OCI-LY7 (cell line): ENCODE results near the gene SPOCK1. TPM values are rescaled to one million over a fixed set of nuclear protein-coding genes. Genes with fewer than 3 reads are reported as not detected.

ENCODE experiments used
- BruUV-seq: library from RNA; stranded (reverse); fragments of 400-500 nt; replicated peaks from 2 replicates; lab custom pipeline; 2021; lab: Mats Ljungman, UMichigan
- CTCF ChIA-PET: fragments of 300-600 bp; sonication (Branson Sonifier 250); formaldehyde crosslinking; loops from one replicate; lab custom pipeline; 2022; ENCODE audit warnings: antibody characterized with exemption; ENCODE audit not compliant: unreplicated experiment; lab: Charles Lee
- POLR2A ChIA-PET: fragments of 300-600 bp; sonication (Branson Sonifier 250); formaldehyde crosslinking; loops from one replicate; lab custom pipeline; 2022; ENCODE audit warnings: antibody characterized with exemption; lab: Charles Lee
- DNase-seq: peaks from one replicate; pipeline ENCODE4 v3.0.0-alpha.2; 2015; ENCODE audit warnings: low spot score
- H2AFZ ChIP-seq: fragments of 200-600 bp; sonication (generic), shearing (Covaris generic); 2 replicates; pipeline ENCODE4 v1.6.1; 2014; ENCODE audit warnings: mild to moderate bottlenecking, antibody characterized with exemption, low read length, moderate library complexity
- H3K27ac ChIP-seq: fragments of 200-600 bp; sonication (generic); 2 replicates; pipeline ENCODE4 v1.5.1; 2014; ENCODE audit warnings: mixed run types, low read depth, mild to moderate bottlenecking, moderate library complexity, low read length, inconsistent platforms; ENCODE audit not compliant: poor library complexity, severe bottlenecking
- H3K36me3 ChIP-seq: fragments of 200-600 bp; sonication (generic); 2 replicates; pipeline ENCODE4 v1.6.1; 2014; ENCODE audit warnings: mild to moderate bottlenecking, antibody characterized with exemption, low read length, moderate library complexity, mixed read lengths; ENCODE audit not compliant: insufficient read depth
- H3K4me1 ChIP-seq: fragments of 200-600 bp; sonication (generic); 2 replicates; pipeline ENCODE4 v1.5.1; 2014; ENCODE audit warnings: mild to moderate bottlenecking, low read length; ENCODE audit not compliant: insufficient read depth, poor library complexity, severe bottlenecking
- H3K4me2 ChIP-seq: fragments of 200-600 bp; sonication (generic); 2 replicates; pipeline ENCODE4 v1.6.1; 2014; ENCODE audit warnings: mild to moderate bottlenecking, low read length
- H3K4me3 ChIP-seq: fragments of 200-600 bp; sonication (generic); 2 replicates; pipeline ENCODE4 v1.5.1; 2014; ENCODE audit warnings: mild to moderate bottlenecking, low read depth, low read length; ENCODE audit not compliant: poor library complexity, severe bottlenecking
- H3K79me2 ChIP-seq: fragments of 200-600 bp; sonication (generic); 2 replicates; pipeline ENCODE4 v1.6.1; 2016; ENCODE audit warnings: low read depth, mild to moderate bottlenecking, low read length, moderate library complexity, mixed read lengths; ENCODE audit not compliant: insufficient read depth
- H3K9me2 ChIP-seq: fragments of 200-600 bp; sonication (generic); 2 replicates; pipeline ENCODE4 v1.6.1; 2016; ENCODE audit warnings: mild to moderate bottlenecking, low read length, mixed read lengths; ENCODE audit not compliant: insufficient read depth
- H3K9me3 ChIP-seq: fragments of 200-600 bp; sonication (generic); 2 replicates; pipeline ENCODE4 v1.6.1; 2014; ENCODE audit warnings: mild to moderate bottlenecking, mixed run types, low read length, mixed read lengths
- H4K20me1 ChIP-seq: fragments of 200-600 bp; sonication (generic); 2 replicates; pipeline ENCODE4 v1.6.1; 2014; ENCODE audit warnings: mild to moderate bottlenecking, antibody characterized with exemption, low read length, moderate library complexity, mixed read lengths; ENCODE audit not compliant: insufficient read depth
- EZH2phosphoT487 ChIP-seq: fragments of 200-600 bp; sonication (generic); IDR thresholded peaks from 2 replicates; pipeline ENCODE4 v1.6.1; 2018; ENCODE audit warnings: low read depth, borderline replicate concordance, mild to moderate bottlenecking, mixed run types, antibody characterized with exemption, low read length, moderate library complexity, mixed read lengths
- intact Hi-C: fragments of 100-400 bp; cut with micrococcal nuclease; formaldehyde crosslinking; loops from one replicate; pipeline ENCODE4 v1.10.0; 2022; ENCODE audit not compliant: unreplicated experiment
- total RNA-seq, 2 experiments: library from RNA; depleted of rRNA in 1 of 2; stranded (reverse); fragments of >200 nt in 1 of 2; shearing (Covaris generic) in 1 of 2; gene quantifications; 2 replicates each; pipeline ENCODE4 v1.2.3, GENCODE V29; 2014 to 2022
- TF ChIP-seq, protein P1 (sequence below): fragments of 200-600 bp; sonication (generic); conservative IDR thresholded peaks from 2 replicates; pipeline ENCODE4 v1.5.1; 2014; ENCODE audit warnings: mild to moderate bottlenecking, antibody characterized with exemption, low read length, moderate library complexity, mixed read lengths

Gene SPOCK1
- total RNA-seq, 2 experiments from 2014 or later = 0.29 to 1.5 TPM

DNA sequence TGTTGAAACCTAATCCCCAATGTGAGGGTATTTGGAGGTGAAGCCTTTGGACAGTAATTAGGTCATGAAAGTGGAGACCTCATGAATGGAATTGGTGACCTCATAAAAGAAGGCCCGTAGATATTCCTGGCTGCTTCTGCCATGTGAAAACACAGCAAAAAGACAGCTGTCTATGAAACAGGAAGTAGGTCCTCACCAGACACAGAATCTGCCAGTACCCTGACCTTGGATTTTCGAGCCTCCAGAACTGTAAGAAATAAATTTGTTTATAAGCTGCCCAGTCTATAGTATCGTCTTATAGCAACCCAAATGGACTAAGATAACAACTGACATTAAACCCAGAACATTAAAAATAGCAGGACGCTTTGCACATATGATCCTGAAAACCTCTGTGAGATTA, 371.1 kb downstream of the SPOCK1 start:
- ChIA-PET CTCF (interaction anchor here (0.7 kb wide), 1 partner anchor 9 kb away, joined by 3 read pairs; no protein-coding TSS in a partner anchor), POLR2A (interaction anchor here (1.0 to 1.3 kb wide), 3 partner anchors 8 to 24 kb away, joined by 3 to 4 read pairs (median 3); no protein-coding TSS in a partner anchor)
- H3K79me2 ChIP-seq = no peaks in the 10 kb centered on the region
- no peaks in the 10 kb centered on the region for H4K20me1 ChIP-seq
- no peak overlapping the region for H3K4me2 ChIP-seq
- BruUV-seq = no TSS peak
- no peaks in the 10 kb centered on the region; the same call in 1 of the 2 replicates for H3K36me3 ChIP-seq
- no peak for TF ChIP-seq EZH2phosphoT487
- TF ChIP-seq, protein P1, sequence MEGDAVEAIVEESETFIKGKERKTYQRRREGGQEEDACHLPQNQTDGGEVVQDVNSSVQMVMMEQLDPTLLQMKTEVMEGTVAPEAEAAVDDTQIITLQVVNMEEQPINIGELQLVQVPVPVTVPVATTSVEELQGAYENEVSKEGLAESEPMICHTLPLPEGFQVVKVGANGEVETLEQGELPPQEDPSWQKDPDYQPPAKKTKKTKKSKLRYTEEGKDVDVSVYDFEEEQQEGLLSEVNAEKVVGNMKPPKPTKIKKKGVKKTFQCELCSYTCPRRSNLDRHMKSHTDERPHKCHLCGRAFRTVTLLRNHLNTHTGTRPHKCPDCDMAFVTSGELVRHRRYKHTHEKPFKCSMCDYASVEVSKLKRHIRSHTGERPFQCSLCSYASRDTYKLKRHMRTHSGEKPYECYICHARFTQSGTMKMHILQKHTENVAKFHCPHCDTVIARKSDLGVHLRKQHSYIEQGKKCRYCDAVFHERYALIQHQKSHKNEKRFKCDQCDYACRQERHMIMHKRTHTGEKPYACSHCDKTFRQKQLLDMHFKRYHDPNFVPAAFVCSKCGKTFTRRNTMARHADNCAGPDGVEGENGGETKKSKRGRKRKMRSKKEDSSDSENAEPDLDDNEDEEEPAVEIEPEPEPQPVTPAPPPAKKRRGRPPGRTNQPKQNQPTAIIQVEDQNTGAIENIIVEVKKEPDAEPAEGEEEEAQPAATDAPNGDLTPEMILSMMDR = no peak
- intact Hi-C loops = no loop called here
- peaks cover 14% of the 10 kb centered on the region for H3K4me1 ChIP-seq
- 0 out of 2 replicates have a peak, but pooled peaks cover 6% of the 10 kb centered on the region for H3K9me3 ChIP-seq
- H2AFZ ChIP-seq = no peak overlapping the region
- no peak overlapping the region for H3K4me3 ChIP-seq
- no peaks in the 10 kb centered on the region for H3K9me2 ChIP-seq
- no peak overlapping the region for H3K27ac ChIP-seq
- DNase-seq = no peak

DNA sequence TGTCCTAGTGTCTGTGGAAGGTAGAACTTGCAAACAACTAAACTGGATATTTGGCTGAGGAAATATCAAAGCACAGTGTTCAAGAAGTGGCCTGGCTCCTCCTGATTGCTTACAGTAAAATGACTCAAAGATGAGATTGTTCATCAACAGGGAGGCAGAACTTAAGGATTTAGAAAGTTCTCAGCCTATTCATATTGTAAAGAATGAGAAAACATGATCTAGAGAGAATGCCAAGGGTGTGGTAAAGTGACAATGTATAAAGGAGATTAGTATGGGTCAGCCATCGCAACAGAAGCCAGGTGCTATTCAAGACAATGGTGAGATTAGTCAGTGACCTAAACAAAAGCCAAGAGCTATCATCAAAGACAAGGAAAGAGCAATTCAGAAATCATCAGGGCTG, 372.3 kb downstream of the SPOCK1 start:
- intact Hi-C loops = no loop called here
- H3K9me3 ChIP-seq = 0 out of 2 replicates have a peak, but pooled peaks cover 6% of the 10 kb centered on the region
- no peaks in the 10 kb centered on the region; the same call in 1 of the 2 replicates for H3K36me3 ChIP-seq
- no TSS peak for BruUV-seq
- no peaks in the 10 kb centered on the region for H3K9me2 ChIP-seq
- no peak overlapping the region for H2AFZ ChIP-seq
- no peak overlapping the region for H3K4me2 ChIP-seq
- H3K4me3 ChIP-seq = no peak overlapping the region
- no peak overlapping the region for H3K27ac ChIP-seq
- no peak for TF ChIP-seq EZH2phosphoT487
- TF ChIP-seq, protein P1 = no peak
- POLR2A ChIA-PET = no interaction called here
- peaks cover 14% of the 10 kb centered on the region for H3K4me1 ChIP-seq
- DNase-seq = no peak
- H3K79me2 ChIP-seq = no peaks in the 10 kb centered on the region
- H4K20me1 ChIP-seq = no peaks in the 10 kb centered on the region
- CTCF ChIA-PET = no interaction called here

DNA sequence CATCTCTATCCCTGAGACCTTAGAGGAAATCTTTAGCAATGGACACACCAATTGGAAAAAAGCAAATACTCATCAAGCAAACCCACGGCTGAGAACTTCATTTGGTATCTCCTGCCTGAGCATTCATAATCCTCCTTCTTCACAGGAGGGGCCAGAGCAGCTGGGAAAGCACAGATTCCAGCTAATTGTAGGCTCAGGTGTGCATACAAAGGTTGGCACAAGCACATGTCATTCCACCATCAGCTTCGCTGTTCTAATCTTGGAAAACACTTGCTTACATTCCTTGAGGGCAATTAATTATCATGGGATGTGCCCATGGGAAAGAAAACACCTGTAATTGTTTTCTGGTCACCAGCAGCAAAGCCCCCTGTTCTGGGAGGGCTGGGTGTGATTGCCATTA, 376.6 kb downstream of the SPOCK1 start:
- H4K20me1 ChIP-seq = no peaks in the 10 kb centered on the region
- H3K27ac ChIP-seq = no peak overlapping the region
- BruUV-seq = no TSS peak
- H3K79me2 ChIP-seq = no peaks in the 10 kb centered on the region
- ChIA-PET CTCF (interaction anchor here (1.0 kb wide), 1 partner anchor 100 kb away, joined by 3 read pairs; no protein-coding TSS in a partner anchor), POLR2A (interaction anchor here (1.5 kb wide), 1 partner anchor 11 kb away, joined by 3 read pairs; no protein-coding TSS in a partner anchor)
- H3K4me3 ChIP-seq = no peak overlapping the region
- H3K4me1 ChIP-seq = peaks cover 14% of the 10 kb centered on the region
- no peaks in the 10 kb centered on the region for H3K36me3 ChIP-seq
- H3K9me2 ChIP-seq = no peaks in the 10 kb centered on the region
- no peaks in the 10 kb centered on the region for H3K9me3 ChIP-seq
- no peak overlapping the region for H3K4me2 ChIP-seq
- DNase-seq = no peak
- no peak overlapping the region for H2AFZ ChIP-seq
- intact Hi-C loops = no loop called here
- no peak for TF ChIP-seq EZH2phosphoT487
- TF ChIP-seq, protein P1 = no peak
